ENCODE measurements around the gene BACE1. TPM values are rescaled to one million over a fixed set of nuclear protein-coding genes. Genes with fewer than 3 reads are reported as not detected.

Gene BACE1
- total and polyA plus RNA-seq, 2 of the 13 experiments (the other 11 are each of a cell fraction or from before 2014, with no cell fraction given) = 7.5 to 17.9 TPM

DNA sequence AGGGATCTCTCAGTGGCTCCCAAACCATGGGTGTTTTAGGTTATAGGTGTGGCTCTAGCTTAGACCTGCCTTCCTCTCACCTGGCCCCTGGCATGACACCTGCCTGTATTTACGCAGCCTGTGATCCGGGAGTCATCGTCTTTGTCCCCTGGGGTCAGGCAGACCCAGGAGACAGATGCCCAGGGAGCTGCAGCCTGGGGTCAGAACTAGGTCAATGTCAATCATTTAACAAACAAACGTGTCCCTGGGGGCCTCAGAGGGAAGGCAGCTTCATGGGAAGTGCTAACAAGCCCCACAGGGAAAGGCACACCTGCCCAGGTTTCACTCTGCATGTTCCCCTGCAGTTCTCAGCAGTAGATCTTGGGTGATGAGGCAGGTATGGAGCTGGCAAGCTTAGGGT lies 13.0 kb downstream of the BACE1 start (continued):
- 0 out of 2 replicates have a peak, but pooled peaks have one; percentile 45 for TF ChIP-seq PPARG (CRISPR knock-in tag; conservative IDR thresholded peaks at IDR 0.05)
- peak; percentile 79 for TF ChIP-seq ARID5B (CRISPR knock-in tag; IDR thresholded peaks at IDR 0.05)
- TF ChIP-seq TBL1XR1 (IDR thresholded peaks at IDR 0.05; ENCODE audit: borderline replicate concordance, low read length, partially characterized antibody) = peak; percentile 37
- TF ChIP-seq ZBTB3 (CRISPR knock-in tag; IDR thresholded peaks at IDR 0.05; ENCODE audit: borderline replicate concordance, low read depth) = no peak
- TF ChIP-seq PITX1 (CRISPR knock-in tag; IDR thresholded peaks at IDR 0.05) = peak; percentile 34; the same call in 1 of the 2 replicates
- peak; percentile 53; the same call in 1 of the 2 replicates for TF ChIP-seq PHF21A (CRISPR knock-in tag; IDR thresholded peaks at IDR 0.05)
- TF ChIP-seq BRF2 (CRISPR knock-in tag; IDR thresholded peaks at IDR 0.05) = no peak
- TF ChIP-seq, protein P1, sequence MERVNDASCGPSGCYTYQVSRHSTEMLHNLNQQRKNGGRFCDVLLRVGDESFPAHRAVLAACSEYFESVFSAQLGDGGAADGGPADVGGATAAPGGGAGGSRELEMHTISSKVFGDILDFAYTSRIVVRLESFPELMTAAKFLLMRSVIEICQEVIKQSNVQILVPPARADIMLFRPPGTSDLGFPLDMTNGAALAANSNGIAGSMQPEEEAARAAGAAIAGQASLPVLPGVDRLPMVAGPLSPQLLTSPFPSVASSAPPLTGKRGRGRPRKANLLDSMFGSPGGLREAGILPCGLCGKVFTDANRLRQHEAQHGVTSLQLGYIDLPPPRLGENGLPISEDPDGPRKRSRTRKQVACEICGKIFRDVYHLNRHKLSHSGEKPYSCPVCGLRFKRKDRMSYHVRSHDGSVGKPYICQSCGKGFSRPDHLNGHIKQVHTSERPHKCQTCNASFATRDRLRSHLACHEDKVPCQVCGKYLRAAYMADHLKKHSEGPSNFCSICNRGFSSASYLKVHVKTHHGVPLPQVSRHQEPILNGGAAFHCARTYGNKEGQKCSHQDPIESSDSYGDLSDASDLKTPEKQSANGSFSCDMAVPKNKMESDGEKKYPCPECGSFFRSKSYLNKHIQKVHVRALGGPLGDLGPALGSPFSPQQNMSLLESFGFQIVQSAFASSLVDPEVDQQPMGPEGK (CRISPR knock-in tag; IDR thresholded peaks at IDR 0.05) = peak; percentile 75
- TF ChIP-seq GATAD2A (CRISPR knock-in tag; IDR thresholded peaks at IDR 0.05) = peak; percentile 39; the same call in 1 of the 2 replicates
- TF ChIP-seq SAP130 (CRISPR knock-in tag; IDR thresholded peaks at IDR 0.05; ENCODE audit: low read depth) = 0 out of 2 replicates have a peak, but pooled peaks have one; percentile 34
- TF ChIP-seq DNMT3B (CRISPR knock-in tag; conservative IDR thresholded peaks at IDR 0.05) = no peak
- TF ChIP-seq THAP11 (CRISPR knock-in tag; IDR thresholded peaks at IDR 0.05) = peak; percentile 46
- TF ChIP-seq, protein P2, sequence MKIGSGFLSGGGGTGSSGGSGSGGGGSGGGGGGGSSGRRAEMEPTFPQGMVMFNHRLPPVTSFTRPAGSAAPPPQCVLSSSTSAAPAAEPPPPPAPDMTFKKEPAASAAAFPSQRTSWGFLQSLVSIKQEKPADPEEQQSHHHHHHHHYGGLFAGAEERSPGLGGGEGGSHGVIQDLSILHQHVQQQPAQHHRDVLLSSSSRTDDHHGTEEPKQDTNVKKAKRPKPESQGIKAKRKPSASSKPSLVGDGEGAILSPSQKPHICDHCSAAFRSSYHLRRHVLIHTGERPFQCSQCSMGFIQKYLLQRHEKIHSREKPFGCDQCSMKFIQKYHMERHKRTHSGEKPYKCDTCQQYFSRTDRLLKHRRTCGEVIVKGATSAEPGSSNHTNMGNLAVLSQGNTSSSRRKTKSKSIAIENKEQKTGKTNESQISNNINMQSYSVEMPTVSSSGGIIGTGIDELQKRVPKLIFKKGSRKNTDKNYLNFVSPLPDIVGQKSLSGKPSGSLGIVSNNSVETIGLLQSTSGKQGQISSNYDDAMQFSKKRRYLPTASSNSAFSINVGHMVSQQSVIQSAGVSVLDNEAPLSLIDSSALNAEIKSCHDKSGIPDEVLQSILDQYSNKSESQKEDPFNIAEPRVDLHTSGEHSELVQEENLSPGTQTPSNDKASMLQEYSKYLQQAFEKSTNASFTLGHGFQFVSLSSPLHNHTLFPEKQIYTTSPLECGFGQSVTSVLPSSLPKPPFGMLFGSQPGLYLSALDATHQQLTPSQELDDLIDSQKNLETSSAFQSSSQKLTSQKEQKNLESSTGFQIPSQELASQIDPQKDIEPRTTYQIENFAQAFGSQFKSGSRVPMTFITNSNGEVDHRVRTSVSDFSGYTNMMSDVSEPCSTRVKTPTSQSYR (CRISPR knock-in tag; IDR thresholded peaks at IDR 0.05; ENCODE audit: borderline replicate concordance) = no peak
- no peak for TF ChIP-seq IRF2 (CRISPR knock-in tag; IDR thresholded peaks at IDR 0.05)
- TF ChIP-seq ELF1 (CRISPR knock-in tag; IDR thresholded peaks at IDR 0.05) = no peak
- TF ChIP-seq FOXA1 (IDR thresholded peaks at IDR 0.05) = no peak
- TF ChIP-seq FOXA1 (CRISPR knock-in tag; IDR thresholded peaks at IDR 0.05) = peak; percentile 48; the same call in 1 of the 2 replicates
- no peak for TF ChIP-seq ZNF225 (CRISPR knock-in tag; IDR thresholded peaks at IDR 0.05)
- 0 out of 2 replicates have a peak, but pooled peaks have one; percentile 19 for TF ChIP-seq ZNF263 (CRISPR knock-in tag; IDR thresholded peaks at IDR 0.05)
- no peak for TF ChIP-seq ZNF550 (CRISPR knock-in tag; IDR thresholded peaks at IDR 0.05; ENCODE audit: borderline replicate concordance)
- TF ChIP-seq ZBTB14 (CRISPR knock-in tag; IDR thresholded peaks at IDR 0.05) = no peak
